Natural killer cell (primary cell): Measurements from ENCODE around the gene KLHL24. TPM values are rescaled to one million over a fixed set of nuclear protein-coding genes. Genes with fewer than 3 reads are reported as not detected.
A peak's percentile ranks its signal among the peaks of the same experiment; 100 is the strongest.

ENCODE experiments used
- ATAC-seq, 3 donors: fragments of 150-1000 bp in 2 of 3; fragments of 200-7000 bp in 1 of 3; cut with Tn5 transposase; 1 replicate in 1 of 3; 2 replicates in 2 of 3; pipeline ENCODE4 v1.10.0; 2021; ENCODE audit warnings: mild to moderate bottlenecking in 2 of 3, moderate library complexity in 2 of 3
- DNase-seq, 2 donors: peaks; one replicate each; pipeline versions ENCODE4 v3.0.0 to v3.0.0-alpha.2; 2013 to 2021; ENCODE audit warnings: mixed read lengths in 1 of 2
- H3K27ac ChIP-seq: one replicate; pipeline ENCODE4 v1.5.1; 2013; ENCODE audit warnings: mild to moderate bottlenecking, low read length
- H3K27me3 ChIP-seq: one replicate; pipeline ENCODE4 v1.6.1; 2013; ENCODE audit warnings: low read length; ENCODE audit not compliant: control insufficient read depth, insufficient read depth
- H3K36me3 ChIP-seq: one replicate; pipeline ENCODE4 v1.6.1; 2013; ENCODE audit warnings: low read length; ENCODE audit not compliant: control insufficient read depth, insufficient read depth
- H3K4me1 ChIP-seq: one replicate; pipeline ENCODE4 v1.6.1; 2013; ENCODE audit warnings: low read length; ENCODE audit not compliant: control insufficient read depth, insufficient read depth
- H3K4me3 ChIP-seq: one replicate; pipeline ENCODE4 v1.5.1; 2013; ENCODE audit warnings: low read length
- H3K9me3 ChIP-seq: one replicate; pipeline ENCODE4 v1.6.1; 2013; ENCODE audit warnings: low read length; ENCODE audit not compliant: control insufficient read depth, insufficient read depth
- H3K27ac Mint-ChIP-seq, 2 donors: one replicate each; pipeline ENCODE4 v1.8.0; 2022; ENCODE audit warnings: mild to moderate bottlenecking in 2 of 2, mixed read lengths in 2 of 2, moderate library complexity in 1 of 2
- H3K27me3 Mint-ChIP-seq, 2 donors: one replicate each; pipeline ENCODE4 v1.8.0; 2022; ENCODE audit warnings: low read depth in 2 of 2, mixed read lengths in 2 of 2
- H3K36me3 Mint-ChIP-seq: one replicate; pipeline ENCODE4 v1.8.0; 2022; ENCODE audit warnings: mixed read lengths
- H3K4me1 Mint-ChIP-seq, 2 donors: one replicate each; pipeline ENCODE4 v1.8.0; 2022; ENCODE audit warnings: mixed read lengths in 2 of 2
- H3K4me3 Mint-ChIP-seq: one replicate; pipeline ENCODE4 v1.8.0; 2022; ENCODE audit warnings: mild to moderate bottlenecking, moderate library complexity, mixed read lengths
- H3K9me3 Mint-ChIP-seq, 2 donors: one replicate each; pipeline ENCODE4 v1.8.0; 2022; ENCODE audit warnings: mixed read lengths in 2 of 2
- CTCF ChIP-seq: fragments of 200-600 bp; IDR thresholded peaks from one replicate; pipeline ENCODE4 v1.8.0; 2022; ENCODE audit warnings: antibody characterized with exemption
- WGBS: methylation state at CpG from one replicate; pipeline ENCODE4 v1.1.7; 2013; ENCODE audit warnings: missing lambda C conversion rate; ENCODE audit not compliant: insufficient coverage; 5-methylcytosine and 5-hydroxymethylcytosine counted together
- intact Hi-C: fragments of 100-400 bp; cut with micrococcal nuclease; formaldehyde crosslinking; loops from one replicate; pipeline ENCODE4 v1.14.2; 2022
- total RNA-seq, 4 donors: library from RNA; stranded (reverse); fragments of 120-200 nt in 1 of 4; gene quantifications; one replicate each; pipeline versions ENCODE4 v1.2.3 to v1.2.4, GENCODE V29; 2013 to 2022

The KLHL24 gene
- total RNA-seq, 3 donors from 2014 or later (not counting 1 experiment from before 2014, with no cell fraction given) = 140 to 189 (median 177) TPM

- no peaks in the 10 kb centered on the region for H3K27me3 Mint-ChIP-seq
- H3K27me3 ChIP-seq = no peaks in the 10 kb centered on the region
- TF ChIP-seq CTCF = no peak
- no peaks in the 10 kb centered on the region for H3K36me3 ChIP-seq
- H3K36me3 Mint-ChIP-seq = no peaks in the 10 kb centered on the region
- H3K9me3 ChIP-seq = no peaks in the 10 kb centered on the region
- H3K27ac ChIP-seq = peak overlapping the region; percentile 96
- H3K4me3 Mint-ChIP-seq = peak overlapping the region; percentile 96
- H3K4me1 ChIP-seq = peaks cover 23% of the 10 kb centered on the region
- peak overlapping the region; percentile 92 to 98 for H3K27ac Mint-ChIP-seq
- ATAC-seq (no peak), DNase-seq (no peak)
- H3K9me3 Mint-ChIP-seq = no peaks in the 10 kb centered on the region
- intact Hi-C loops = loop anchor here (5.0 to 10.0 kb wide), 2 partner anchors 38 to 1950 kb away; partner anchors contain the start of gene SENP2
- H3K4me1 Mint-ChIP-seq = peaks cover 19 to 28% of the 10 kb centered on the region in 2 donors
- H3K4me3 ChIP-seq = peak overlapping the region; percentile 80
- WGBS = 82% methylated on average over 16 of the region's 16 CpGs
Measured at GRCh38 chr3:183634707-183635106, 716 bp upstream of the KLHL24 start.

DNA sequence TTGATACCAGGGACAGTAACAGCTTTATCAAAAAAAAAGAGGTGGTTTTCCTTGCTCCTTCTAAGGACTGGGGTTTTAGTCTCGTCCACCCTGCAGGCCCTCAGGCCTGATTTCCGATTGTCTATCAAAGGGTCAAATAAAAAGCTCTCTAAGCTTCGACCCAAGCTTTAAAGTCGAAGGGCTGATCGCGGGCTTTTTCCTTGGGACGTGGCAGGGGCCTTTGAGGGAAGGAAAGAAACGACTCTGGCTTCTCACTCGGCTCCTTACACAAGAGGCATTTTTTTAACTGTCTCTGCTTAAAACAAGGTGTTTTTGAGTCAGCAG, 354 bp upstream of the KLHL24 start:
- no peaks in the 10 kb centered on the region for H3K36me3 ChIP-seq
- Mint-ChIP-seq H3K27me3 (no peaks in the 10 kb centered on the region), H3K4me3 (peak overlapping the region; percentile 96), H3K27ac (peak overlapping the region; percentile 92 to 98), H3K9me3 (no peaks in the 10 kb centered on the region), H3K36me3 (no peaks in the 10 kb centered on the region), H3K4me1 (peaks cover 23 to 32% of the 10 kb centered on the region in 2 donors)
- no peak for ATAC-seq
- intact Hi-C loops = loop anchor here (5.0 to 10.0 kb wide), 2 partner anchors 37 to 1950 kb away; partner anchors contain the start of gene SENP2
- DNase-seq = no peak
- H3K4me3 ChIP-seq = peak overlapping the region; percentile 80
- H3K4me1 ChIP-seq = peaks cover 25% of the 10 kb centered on the region
- no peaks in the 10 kb centered on the region for H3K27me3 ChIP-seq
- 4% methylated on average over 9 of the region's 9 CpGs for WGBS
- no peak for TF ChIP-seq CTCF
- peak overlapping the region; percentile 96 for H3K27ac ChIP-seq
- H3K9me3 ChIP-seq = no peaks in the 10 kb centered on the region

DNA sequence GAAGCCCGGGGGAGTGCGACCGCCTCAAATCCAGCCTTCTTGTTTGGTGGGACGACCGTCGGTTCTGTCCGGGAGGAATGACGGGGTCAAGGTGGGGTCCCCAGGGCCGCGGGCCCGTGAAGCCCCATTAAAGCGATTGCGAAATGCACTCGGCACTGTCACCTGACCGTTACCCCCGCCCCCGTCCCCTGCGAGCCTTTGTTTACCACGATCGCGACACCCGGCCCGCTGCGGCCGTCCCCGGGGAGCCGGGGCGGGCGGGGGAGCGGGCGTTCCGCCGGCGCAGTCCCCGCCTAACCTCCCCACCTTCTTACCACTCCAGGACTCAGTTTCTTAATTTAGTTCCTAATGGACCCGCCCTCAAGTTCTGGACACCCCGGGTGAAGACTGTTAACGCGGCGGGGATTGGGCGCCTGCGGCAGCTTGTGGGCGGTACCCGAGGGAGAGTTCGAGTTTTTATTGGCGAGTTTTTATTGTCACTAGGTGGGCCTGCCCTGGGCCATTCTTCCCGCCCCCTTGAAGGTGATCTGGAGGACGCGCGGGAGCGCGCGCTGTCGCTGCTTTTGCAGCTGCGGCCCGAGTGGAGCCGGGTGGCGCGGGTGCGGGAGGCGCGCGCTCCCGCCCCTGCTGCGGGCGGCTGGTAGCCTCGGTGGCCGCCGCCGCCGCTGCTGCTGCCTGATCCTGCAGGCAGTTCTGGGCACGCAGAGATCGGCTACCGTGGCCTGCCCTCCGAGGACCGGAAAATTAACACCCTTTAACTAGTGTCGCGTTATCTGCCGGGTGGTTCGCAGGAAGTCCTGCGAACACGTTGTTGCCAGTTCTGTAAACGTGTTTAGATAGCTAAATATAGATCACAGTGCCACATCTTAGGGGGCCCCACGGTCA, 1.0 kb downstream of the KLHL24 start:
- H3K36me3 Mint-ChIP-seq = no peaks in the 10 kb centered on the region
- Histone ChIP-seq H3K4me1 (peaks cover 29% of the 10 kb centered on the region), H3K36me3 (no peaks in the 10 kb centered on the region), H3K9me3 (no peaks in the 10 kb centered on the region), H3K27ac (peak overlapping the region; percentile 96), H3K27me3 (no peaks in the 10 kb centered on the region), H3K4me3 (peak overlapping the region; percentile 80)
- peaks cover 28 to 37% of the 10 kb centered on the region in 2 donors for H3K4me1 Mint-ChIP-seq
- ATAC-seq (peak; percentile 74 to 89 (median 74)), DNase-seq (peak; percentile 88 to 96)
- peak overlapping the region; percentile 92 to 98 for H3K27ac Mint-ChIP-seq
- H3K4me3 Mint-ChIP-seq = peak overlapping the region; percentile 96
- WGBS = under 1% methylated on average over 84 of the region's 84 CpGs
- H3K27me3 Mint-ChIP-seq = no peaks in the 10 kb centered on the region
- intact Hi-C loops = loop anchor here (1.0 to 10.0 kb wide), 5 partner anchors 36 to 1948 kb away; partner anchors contain the start of genes KLHL6 and SENP2
- no peak for TF ChIP-seq CTCF
- H3K9me3 Mint-ChIP-seq = no peaks in the 10 kb centered on the region
